Activated CD4-positive, alpha-beta memory T cell treated with anti-CD3 and anti-CD28 coated beads for 36 hours (primary cell): ENCODE measurements around the gene ARHGAP29. TPM values are rescaled to one million over a fixed set of nuclear protein-coding genes. Genes with fewer than 3 reads are reported as not detected.

Experiments used
- CTCF ChIA-PET: fragments of 350-600 bp; sonication (Branson Sonifier 250); formaldehyde crosslinking; loops from one replicate; lab custom pipeline; 2021; ENCODE audit warnings: antibody characterized with exemption, inconsistent platforms; lab: Charles Lee
- POLR2A ChIA-PET: fragments of 350-600 bp; sonication (Branson Sonifier 250); formaldehyde crosslinking; loops from one replicate; lab custom pipeline; 2021; ENCODE audit warnings: antibody characterized with exemption; lab: Charles Lee
- DNase-seq: peaks from one replicate; pipeline ENCODE4 v3.0.0-alpha.2; 2020
- H3K27ac Mint-ChIP-seq: one replicate; pipeline ENCODE4 v1.8.0; 2021; ENCODE audit warnings: mixed read lengths
- H3K27me3 Mint-ChIP-seq: one replicate; pipeline ENCODE4 v1.8.0; 2021; ENCODE audit warnings: mixed read lengths
- H3K36me3 Mint-ChIP-seq: one replicate; pipeline ENCODE4 v1.8.0; 2021; ENCODE audit warnings: mixed read lengths
- H3K4me1 Mint-ChIP-seq: one replicate; pipeline ENCODE4 v1.8.0; 2021; ENCODE audit warnings: low read depth, mixed read lengths
- H3K4me3 Mint-ChIP-seq: one replicate; pipeline ENCODE4 v1.8.0; 2021; ENCODE audit warnings: mild to moderate bottlenecking, mixed read lengths
- H3K9me3 Mint-ChIP-seq: one replicate; pipeline ENCODE4 v1.8.0; 2021; ENCODE audit warnings: mixed read lengths
- intact Hi-C: fragments of 100-400 bp; cut with micrococcal nuclease; formaldehyde crosslinking; loops from one replicate; pipeline ENCODE4 v1.15.1; 2023
- total RNA-seq, 2 experiments: library from RNA; stranded (reverse); gene quantifications; one replicate each; pipeline ENCODE4 v1.2.3, GENCODE V29; 2021

The ARHGAP29 gene
- total RNA-seq, 2 experiments from 2014 or later: 0.31 to 0.38 TPM

DNA sequence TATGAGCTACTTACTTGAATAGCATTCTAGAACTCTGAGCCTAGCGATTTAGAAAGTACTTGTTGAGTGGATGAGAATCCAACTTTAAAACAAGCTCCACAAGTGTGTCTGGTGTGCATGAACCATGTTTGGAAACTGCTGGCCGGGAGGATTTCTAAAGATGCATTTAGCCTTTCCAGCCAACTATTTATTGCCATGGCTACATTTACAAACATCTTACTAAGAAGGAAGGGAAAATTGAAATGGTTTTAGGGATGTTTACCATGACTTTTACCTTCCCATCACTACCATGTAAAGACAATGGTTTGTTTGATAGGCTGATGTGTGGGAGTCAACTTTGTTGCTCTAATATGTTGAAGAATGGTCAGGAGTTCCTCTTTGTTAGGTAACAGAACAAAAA, 37.7 kb upstream of the ARHGAP29 start:
- no peak for DNase-seq
- Mint-ChIP-seq H3K27me3 (peaks cover 7% of the 10 kb centered on the region), H3K27ac (no peak overlapping the region), H3K9me3 (no peaks in the 10 kb centered on the region), H3K4me1 (no peaks in the 10 kb centered on the region), H3K4me3 (no peak overlapping the region), H3K36me3 (no peaks in the 10 kb centered on the region)
- ChIA-PET POLR2A (no interaction called here), CTCF (no interaction called here)
- intact Hi-C loops: no loop called here

DNA sequence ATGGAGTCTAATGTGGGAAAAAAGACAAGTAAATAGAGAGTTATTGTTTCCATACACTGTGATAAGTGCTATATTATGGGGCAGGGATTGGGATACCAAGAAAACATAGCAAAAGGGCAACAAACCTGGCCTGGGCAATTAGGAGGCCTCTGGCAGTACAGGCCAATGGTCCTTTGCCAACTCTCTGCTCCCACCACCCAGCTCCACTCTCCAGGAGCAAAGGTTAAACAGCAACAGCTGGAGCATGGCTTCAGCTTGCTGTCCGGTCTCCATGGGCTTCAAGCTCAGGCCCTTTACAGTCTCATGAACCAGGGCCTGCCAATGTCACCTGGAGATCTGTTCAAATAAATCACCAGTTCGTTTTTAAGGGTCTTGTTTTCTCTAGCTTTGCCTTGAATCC, 37.2 kb upstream of the ARHGAP29 start:
- Mint-ChIP-seq H3K9me3 (no peaks in the 10 kb centered on the region), H3K4me3 (no peak overlapping the region), H3K4me1 (no peaks in the 10 kb centered on the region), H3K36me3 (no peaks in the 10 kb centered on the region), H3K27me3 (peaks cover 7% of the 10 kb centered on the region), H3K27ac (no peak overlapping the region)
- ChIA-PET POLR2A (no interaction called here), CTCF (interaction anchor here (0.6 kb wide), 1 partner anchor 640 kb away, joined by 3 read pairs; no protein-coding TSS in a partner anchor)
- DNase-seq: no peak
- intact Hi-C loops: no loop called here

DNA sequence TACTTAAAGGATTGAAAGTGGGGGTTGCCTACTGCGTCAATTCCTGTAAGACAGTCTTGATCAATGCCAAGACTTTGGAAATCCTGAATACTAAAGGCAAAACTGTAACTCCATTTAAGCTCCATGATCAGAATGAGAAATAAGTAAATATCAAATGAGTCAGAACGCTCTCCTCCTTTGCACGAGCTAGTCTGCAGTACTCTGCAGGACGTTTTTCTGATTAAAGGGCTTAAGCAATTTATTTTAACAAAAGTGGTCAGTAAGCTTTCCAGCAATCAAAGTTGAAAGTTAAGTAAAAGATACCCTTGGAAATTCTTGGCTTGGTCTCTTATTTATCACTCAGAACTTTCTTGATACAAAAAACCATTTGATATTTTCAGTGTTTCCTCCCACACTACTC, 35.7 kb upstream of the ARHGAP29 start:
- Mint-ChIP-seq H3K4me3 (no peak overlapping the region), H3K4me1 (no peaks in the 10 kb centered on the region), H3K36me3 (no peaks in the 10 kb centered on the region), H3K27me3 (peaks cover 7% of the 10 kb centered on the region), H3K9me3 (no peaks in the 10 kb centered on the region), H3K27ac (no peak overlapping the region)
- intact Hi-C loops: no loop called here
- POLR2A ChIA-PET: no interaction called here
- no peak for DNase-seq
- CTCF ChIA-PET: no interaction called here

DNA sequence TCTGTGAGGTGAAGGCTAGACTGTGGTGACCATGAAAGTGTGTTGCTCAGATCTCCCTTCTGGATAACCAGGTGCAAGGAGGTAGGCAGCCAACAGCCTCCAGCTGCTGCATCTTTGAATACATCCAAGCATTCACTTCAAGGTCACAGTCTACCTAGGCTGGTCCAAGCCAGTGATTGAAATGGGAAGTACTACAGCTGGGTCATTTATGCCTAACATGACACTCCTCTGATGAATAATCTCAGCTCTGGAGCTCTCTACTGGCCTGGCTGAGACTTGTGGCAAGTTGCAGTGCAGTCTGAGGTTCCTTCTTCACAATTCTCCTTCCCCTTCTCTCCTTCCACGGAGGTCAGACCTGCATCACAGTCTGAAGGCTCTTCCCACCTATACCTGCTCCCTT, 35.0 kb upstream of the ARHGAP29 start:
- Mint-ChIP-seq H3K27me3 (peaks cover 7% of the 10 kb centered on the region), H3K4me3 (no peak overlapping the region), H3K4me1 (no peaks in the 10 kb centered on the region), H3K9me3 (no peaks in the 10 kb centered on the region), H3K27ac (no peak overlapping the region), H3K36me3 (no peaks in the 10 kb centered on the region)
- ChIA-PET CTCF (no interaction called here), POLR2A (no interaction called here)
- intact Hi-C loops: no loop called here
- no peak for DNase-seq

DNA sequence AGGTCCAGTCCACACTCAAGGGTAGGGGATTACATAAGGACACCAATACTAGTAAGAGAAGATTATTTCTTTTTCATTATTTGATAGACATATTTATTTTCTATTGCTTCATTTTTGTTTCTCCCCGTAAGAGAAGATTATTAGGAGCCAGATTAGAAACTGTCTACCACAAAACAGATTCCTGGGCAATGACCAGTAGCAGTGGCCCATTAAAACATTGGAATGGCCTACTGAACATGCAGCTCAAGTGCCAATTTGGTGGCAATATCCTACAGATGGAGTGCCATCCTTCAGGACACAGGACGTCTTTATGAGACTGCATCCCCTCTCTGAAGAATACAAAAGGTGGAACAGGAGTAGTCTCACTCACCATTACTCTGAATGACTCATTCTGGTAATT, 34.0 kb upstream of the ARHGAP29 start:
- Mint-ChIP-seq H3K27me3 (peaks cover 7% of the 10 kb centered on the region), H3K9me3 (no peaks in the 10 kb centered on the region), H3K4me3 (no peak overlapping the region), H3K36me3 (no peaks in the 10 kb centered on the region), H3K4me1 (no peaks in the 10 kb centered on the region), H3K27ac (no peak overlapping the region)
- DNase-seq: no peak
- intact Hi-C loops: no loop called here
- POLR2A ChIA-PET: no interaction called here
- CTCF ChIA-PET: no interaction called here

DNA sequence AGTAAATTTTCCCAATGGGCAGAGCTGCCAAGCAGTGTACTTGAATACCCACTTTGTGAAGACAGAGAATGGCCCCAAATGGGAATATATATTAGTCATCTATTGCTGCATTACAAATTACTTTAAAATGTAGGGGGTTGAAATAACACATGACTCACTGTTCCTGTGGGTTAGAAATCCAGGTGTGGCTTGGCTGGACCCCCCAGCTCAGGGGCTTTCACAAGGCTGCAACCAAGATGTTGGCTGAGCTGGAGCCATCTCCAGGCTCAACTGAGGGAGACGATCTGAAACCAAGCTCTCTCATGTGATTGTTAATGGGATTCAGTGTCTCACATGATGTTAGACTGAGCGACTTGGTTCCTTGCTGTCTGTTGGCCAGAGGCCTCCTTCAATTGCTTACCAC, 33.4 kb upstream of the ARHGAP29 start:
- Mint-ChIP-seq H3K27me3 (peaks cover 6% of the 10 kb centered on the region), H3K27ac (no peak overlapping the region), H3K36me3 (no peaks in the 10 kb centered on the region), H3K4me3 (no peak overlapping the region), H3K4me1 (no peaks in the 10 kb centered on the region), H3K9me3 (no peaks in the 10 kb centered on the region)
- intact Hi-C loops: no loop called here
- POLR2A ChIA-PET: no interaction called here
- CTCF ChIA-PET: no interaction called here
- DNase-seq: no peak

DNA sequence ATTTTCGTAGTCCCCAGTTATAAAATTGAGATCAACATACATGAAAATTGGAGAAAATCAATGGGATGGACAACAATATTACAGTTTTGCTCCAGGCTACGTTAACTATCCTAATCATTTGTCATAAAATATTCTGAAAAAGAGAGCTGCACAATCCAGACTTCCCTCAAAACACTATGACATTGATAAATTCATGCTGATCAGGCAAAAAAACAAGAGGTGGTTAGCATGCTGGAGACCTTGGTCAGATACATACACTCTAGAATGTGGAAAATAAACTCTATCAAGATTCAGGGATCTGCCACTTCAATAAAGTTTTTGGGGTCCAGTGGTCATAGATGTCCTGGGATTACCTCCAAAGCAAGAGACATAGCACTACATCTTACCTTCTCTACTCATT, 32.5 kb upstream of the ARHGAP29 start:
- no peak for DNase-seq
- intact Hi-C loops: no loop called here
- Mint-ChIP-seq H3K4me3 (no peak overlapping the region), H3K36me3 (no peaks in the 10 kb centered on the region), H3K9me3 (no peaks in the 10 kb centered on the region), H3K27ac (no peak overlapping the region), H3K4me1 (no peaks in the 10 kb centered on the region), H3K27me3 (peaks cover 3% of the 10 kb centered on the region)
- CTCF ChIA-PET: no interaction called here
- POLR2A ChIA-PET: no interaction called here

DNA sequence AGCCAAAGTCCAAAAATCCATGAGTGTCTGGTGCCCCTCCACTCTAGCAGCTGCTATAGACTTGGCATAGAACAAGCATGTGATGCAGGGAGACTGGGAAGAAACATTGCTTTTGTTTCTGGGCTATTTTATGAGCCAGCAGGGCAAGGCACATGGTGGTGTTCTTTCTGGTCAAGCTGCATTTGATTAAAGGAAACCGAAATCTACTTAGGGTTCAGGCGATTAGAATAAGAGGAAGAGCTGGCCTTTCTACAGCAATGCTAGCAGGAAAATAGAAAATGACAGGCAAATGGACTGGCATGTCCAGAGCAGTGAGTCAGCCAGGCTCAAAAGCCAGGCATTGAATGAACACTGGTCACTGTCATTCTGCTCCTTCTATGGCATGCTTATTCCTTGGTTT, 28.5 kb upstream of the ARHGAP29 start:
- Mint-ChIP-seq H3K4me1 (no peaks in the 10 kb centered on the region), H3K36me3 (no peaks in the 10 kb centered on the region), H3K9me3 (no peaks in the 10 kb centered on the region), H3K27ac (no peak overlapping the region), H3K27me3 (peaks cover 5% of the 10 kb centered on the region), H3K4me3 (no peak overlapping the region)
- ChIA-PET POLR2A (no interaction called here), CTCF (no interaction called here)
- no peak for DNase-seq
- intact Hi-C loops: no loop called here

DNA sequence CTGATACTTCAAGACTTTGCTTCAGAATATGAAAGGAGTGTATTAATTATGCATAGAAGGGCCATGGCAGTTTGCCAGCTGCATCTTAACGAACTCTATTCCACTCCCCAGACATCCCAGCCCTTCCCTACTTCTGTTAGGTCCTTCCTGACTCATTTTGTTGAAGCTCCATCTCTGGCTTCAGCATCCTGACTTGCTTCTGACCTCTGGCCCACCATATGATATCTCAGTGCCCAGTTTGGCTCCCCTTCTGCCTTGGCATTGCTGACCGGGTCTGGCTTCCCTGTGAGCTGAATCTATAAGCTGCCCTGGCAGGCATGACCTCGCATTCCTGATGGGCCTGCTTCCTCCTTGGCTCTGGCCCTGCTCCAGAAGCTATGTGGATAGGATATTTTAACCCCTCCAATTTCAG, 27.6 kb upstream of the ARHGAP29 start:
- Mint-ChIP-seq H3K9me3 (no peaks in the 10 kb centered on the region), H3K27me3 (peaks cover 7% of the 10 kb centered on the region), H3K36me3 (no peaks in the 10 kb centered on the region), H3K4me3 (no peak overlapping the region), H3K27ac (no peak overlapping the region), H3K4me1 (no peaks in the 10 kb centered on the region)
- intact Hi-C loops: no loop called here
- CTCF ChIA-PET: no interaction called here
- no peak for DNase-seq
- POLR2A ChIA-PET: no interaction called here

DNA sequence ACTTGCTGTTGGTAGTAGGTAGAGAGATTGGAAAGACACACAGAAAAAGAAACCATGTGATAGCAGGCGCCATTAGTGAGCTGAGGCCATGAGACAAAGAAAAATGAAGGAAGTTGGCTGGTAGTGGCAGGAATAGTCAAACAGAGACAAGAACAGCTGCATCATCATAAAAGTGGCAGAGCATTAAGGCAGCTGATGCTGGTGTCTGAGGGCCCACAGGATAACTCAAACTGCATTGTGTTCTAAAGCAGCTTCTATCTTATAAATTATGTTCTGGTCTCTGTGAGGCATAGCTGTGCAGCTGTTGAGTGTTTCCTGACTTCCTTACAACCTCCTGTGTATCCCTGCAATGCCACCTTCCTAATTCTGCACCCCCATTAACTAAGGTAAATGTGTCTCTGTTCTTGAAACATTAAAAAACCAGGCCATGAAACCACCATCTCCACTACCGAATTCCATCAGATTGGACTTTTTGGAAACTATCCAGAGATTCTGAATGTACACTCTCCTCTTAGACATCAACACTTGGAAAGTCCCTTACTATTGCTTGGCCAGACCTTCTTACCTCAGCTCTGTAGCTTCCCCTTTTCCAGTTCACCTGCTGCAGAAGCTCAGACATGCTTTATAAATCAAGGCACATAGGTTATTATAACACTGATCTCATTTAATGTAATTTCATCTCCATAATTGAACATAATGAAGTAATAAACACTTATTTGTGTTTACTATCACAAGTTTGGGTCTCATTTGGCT, 23.4 kb upstream of the ARHGAP29 start:
- Mint-ChIP-seq H3K27ac (no peak overlapping the region), H3K4me1 (no peaks in the 10 kb centered on the region), H3K9me3 (no peaks in the 10 kb centered on the region), H3K27me3 (peaks cover 9% of the 10 kb centered on the region), H3K36me3 (no peaks in the 10 kb centered on the region), H3K4me3 (no peak overlapping the region)
- ChIA-PET CTCF (no interaction called here), POLR2A (no interaction called here)
- DNase-seq: no peak
- intact Hi-C loops: no loop called here

DNA sequence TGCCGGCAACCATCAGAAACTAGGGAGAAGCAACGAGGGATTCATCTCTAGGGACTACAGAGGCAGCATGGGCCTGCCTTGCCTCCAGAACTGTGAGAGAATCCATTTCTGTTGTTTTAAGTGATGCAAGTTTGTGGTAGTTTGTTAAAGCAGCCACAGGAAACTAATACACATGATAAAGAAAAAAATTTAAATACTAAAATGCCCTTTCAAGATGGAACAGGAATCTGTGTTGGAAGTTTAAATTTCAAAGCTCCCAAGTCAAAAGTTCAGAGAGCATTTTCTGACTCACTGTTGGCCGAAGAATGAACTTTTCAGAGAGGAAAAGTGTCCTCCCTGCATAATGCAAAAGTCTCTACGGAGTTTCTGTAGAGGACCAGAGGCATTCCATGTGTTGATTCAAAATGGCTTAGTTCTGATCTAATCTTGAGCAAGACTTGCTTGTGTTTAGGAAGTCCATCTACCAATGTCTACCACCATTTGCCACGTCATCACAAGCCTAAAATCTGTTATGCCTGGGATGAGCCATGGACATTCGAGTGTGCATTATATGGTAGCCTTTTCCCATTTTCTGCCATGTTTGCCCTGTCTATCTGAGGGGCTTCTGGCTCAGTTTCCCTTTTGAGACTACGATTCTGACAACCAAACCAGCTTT, 22.4 kb upstream of the ARHGAP29 start:
- DNase-seq: no peak
- H3K27ac Mint-ChIP-seq: no peak overlapping the region
- no peaks in the 10 kb centered on the region for H3K9me3 Mint-ChIP-seq
- H3K36me3 Mint-ChIP-seq: no peaks in the 10 kb centered on the region
- H3K4me1 Mint-ChIP-seq: no peaks in the 10 kb centered on the region
- ChIA-PET CTCF (no interaction called here), POLR2A (no interaction called here)
- no peak overlapping the region for H3K4me3 Mint-ChIP-seq
- intact Hi-C loops: no loop called here
- peaks cover 12% of the 10 kb centered on the region for H3K27me3 Mint-ChIP-seq

DNA sequence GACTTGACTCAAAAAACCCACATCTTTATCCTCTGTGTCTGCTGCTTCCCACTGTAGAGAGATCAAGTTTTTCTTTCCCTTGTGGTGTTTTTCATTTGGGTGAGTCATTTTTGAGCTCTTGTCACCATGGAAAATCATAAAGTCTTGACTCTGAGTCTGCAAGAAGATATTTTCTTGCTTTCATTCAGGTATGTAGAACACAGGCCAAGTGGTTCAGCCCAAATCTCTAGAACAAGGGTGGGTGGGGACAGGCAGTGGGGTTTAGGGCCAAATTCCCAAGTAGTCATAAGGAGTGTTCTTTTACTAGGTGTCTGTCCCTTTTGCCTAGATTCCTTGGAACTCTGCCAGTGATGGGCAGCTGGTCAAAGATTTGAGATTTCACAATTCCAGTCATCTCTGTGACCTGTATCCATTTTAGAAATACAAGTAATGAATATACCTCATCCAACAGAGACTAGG, 21.5 kb upstream of the ARHGAP29 start:
- peaks cover 14% of the 10 kb centered on the region for H3K27me3 Mint-ChIP-seq
- DNase-seq: no peak
- no peak overlapping the region for H3K4me3 Mint-ChIP-seq
- CTCF ChIA-PET: no interaction called here
- no peaks in the 10 kb centered on the region for H3K36me3 Mint-ChIP-seq
- POLR2A ChIA-PET: no interaction called here
- intact Hi-C loops: no loop called here
- H3K27ac Mint-ChIP-seq: no peak overlapping the region
- H3K4me1 Mint-ChIP-seq: no peaks in the 10 kb centered on the region
- no peaks in the 10 kb centered on the region for H3K9me3 Mint-ChIP-seq

DNA sequence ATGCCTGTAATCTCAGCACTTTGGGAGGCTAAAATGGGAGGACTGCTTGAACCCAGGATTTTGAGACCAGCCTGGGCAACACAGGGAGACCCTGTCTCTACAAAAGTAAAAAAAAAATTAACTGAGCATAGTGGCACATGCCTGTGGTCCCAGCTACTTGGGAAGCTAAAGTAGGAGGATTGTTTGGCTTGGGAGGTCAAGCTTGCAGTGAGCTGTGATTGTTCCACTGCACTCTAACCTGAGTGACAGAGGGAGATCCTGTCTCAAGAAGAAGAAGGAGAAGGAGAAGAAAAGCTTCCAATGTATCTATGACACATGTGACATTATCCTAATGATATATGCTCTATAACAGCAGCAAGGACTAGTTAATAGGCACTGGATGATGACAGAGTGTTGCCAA, 20.1 kb upstream of the ARHGAP29 start:
- Mint-ChIP-seq H3K27me3 (peaks cover 18% of the 10 kb centered on the region), H3K36me3 (no peaks in the 10 kb centered on the region), H3K9me3 (no peaks in the 10 kb centered on the region), H3K4me3 (no peak overlapping the region), H3K4me1 (no peaks in the 10 kb centered on the region), H3K27ac (no peak overlapping the region)
- DNase-seq: no peak
- intact Hi-C loops: no loop called here
- POLR2A ChIA-PET: no interaction called here
- CTCF ChIA-PET: interaction anchor here (0.9 kb wide), 1 partner anchor 231 kb away, joined by 3 read pairs; no protein-coding TSS in a partner anchor
